ENCODE results near the gene FBXL16. TPM values are rescaled to one million over a fixed set of nuclear protein-coding genes. Genes with fewer than 3 reads are reported as not detected.
A peak's percentile ranks its signal among the peaks of the same experiment; 100 is the strongest.

The FBXL16 gene
- polyA plus RNA-seq, 1 donor (not counting 4 experiments of a cell fraction or from before 2014, with no cell fraction given): 0.81 TPM

GRCh38 chr16:648781-649589 lies 56.6 kb downstream of the FBXL16 start, which contains the start of gene WDR90:
Gene WDR90, plus strand, starts transcription at chr16:649365. Its CDS starts 52 bp downstream, at chr16:649417.
- Histone ChIP-seq H2AFZ (ENCODE audit: control insufficient read depth, low read length) (peak within 1 kb of the TSS; percentile 49), H3K4me1 (ENCODE audit: control insufficient read depth, extremely low read depth, insufficient read depth, low read length) (peaks cover 11% of the 10 kb centered on the region), H3K79me2 (ENCODE audit: control insufficient read depth, insufficient read depth, low read length) (peaks cover 6% of the 10 kb centered on the region), H3K9me3 (ENCODE audit: control insufficient read depth, low read depth, low read length) (no peaks in the 10 kb centered on the region), H3K4me3 (ENCODE audit: control insufficient read depth in 2 of 3, extremely low read depth in 1 of 3, insufficient read depth in 2 of 3, low read depth in 1 of 3, low read length in 3 of 3) (peak within 1 kb of the TSS; percentile 44 to 82 (median 78)), H3K4me2 (ENCODE audit: control insufficient read depth, extremely low read depth, insufficient read depth, low read depth, low read length) (peak within 1 kb of the TSS; percentile 92), H3K9ac (ENCODE audit: control insufficient read depth, extremely low read depth, insufficient read depth, low read length) (peak within 1 kb of the TSS; percentile 78), H4K20me1 (ENCODE audit: control insufficient read depth, extremely low read depth, insufficient read depth, low read length) (no peaks in the 10 kb centered on the region), H3K36me3 (ENCODE audit: control insufficient read depth in 2 of 2, extremely low read depth in 1 of 2, insufficient read depth in 2 of 2, low read length in 2 of 2) (peaks cover 6 to 7% of the 10 kb centered on the region in 2 experiments), H3K27me3 (ENCODE audit: control insufficient read depth, extremely low read depth, insufficient read depth, low read length) (no peaks in the 10 kb centered on the region), H3K9me1 (ENCODE audit: control insufficient read depth, extremely low read depth, insufficient read depth, low read length) (no peaks in the 10 kb centered on the region), H3K27ac (ENCODE audit: control insufficient read depth, insufficient read depth, low read length) (peak within 1 kb of the TSS; percentile 81)
- dilution Hi-C loops (cut with MboI; ENCODE audit: extremely low pct_ligation_motif_present, low sequenced_read_pairs): no loop called here
- DNase-seq (ENCODE audit: low read depth, low spot score): peak; percentile 23
- no peak for FAIRE-seq
- TF ChIP-seq CTCF (optimal IDR thresholded peaks at IDR 0.05 in 1 of 3, IDR thresholded peaks at IDR 0.05 in 1 of 3, conservative IDR thresholded peaks at IDR 0.05 in 1 of 3; ENCODE audit: extremely low read depth in 1 of 3, insufficient read depth in 2 of 3, low read length in 3 of 3): no peak
- no peak for TF ChIP-seq EZH2 (IDR thresholded peaks at IDR 0.05; ENCODE audit: low read length)

- TF ChIP-seq CTCF (optimal IDR thresholded peaks at IDR 0.05 in 1 of 3, IDR thresholded peaks at IDR 0.05 in 1 of 3, conservative IDR thresholded peaks at IDR 0.05 in 1 of 3; ENCODE audit: extremely low read depth in 1 of 3, insufficient read depth in 2 of 3, low read length in 3 of 3): peak; percentile 69 to 86 (median 84)
- TF ChIP-seq EZH2 (IDR thresholded peaks at IDR 0.05; ENCODE audit: low read length): no peak
- Histone ChIP-seq H3K27ac (ENCODE audit: control insufficient read depth, insufficient read depth, low read length) (peak overlapping the region; percentile 81), H3K4me2 (ENCODE audit: control insufficient read depth, extremely low read depth, insufficient read depth, low read depth, low read length) (peak overlapping the region; percentile 92), H3K36me3 (ENCODE audit: control insufficient read depth in 2 of 2, extremely low read depth in 1 of 2, insufficient read depth in 2 of 2, low read length in 2 of 2) (peaks cover 5 to 6% of the 10 kb centered on the region in 2 experiments), H2AFZ (ENCODE audit: control insufficient read depth, low read length) (peak overlapping the region; percentile 49), H3K9me3 (ENCODE audit: control insufficient read depth, low read depth, low read length) (no peaks in the 10 kb centered on the region), H3K27me3 (ENCODE audit: control insufficient read depth, extremely low read depth, insufficient read depth, low read length) (no peaks in the 10 kb centered on the region), H3K4me1 (ENCODE audit: control insufficient read depth, extremely low read depth, insufficient read depth, low read length) (peaks cover 11% of the 10 kb centered on the region), H3K9ac (ENCODE audit: control insufficient read depth, extremely low read depth, insufficient read depth, low read length) (peak overlapping the region; percentile 78), H3K79me2 (ENCODE audit: control insufficient read depth, insufficient read depth, low read length) (peaks cover 6% of the 10 kb centered on the region), H4K20me1 (ENCODE audit: control insufficient read depth, extremely low read depth, insufficient read depth, low read length) (no peaks in the 10 kb centered on the region), H3K9me1 (ENCODE audit: control insufficient read depth, extremely low read depth, insufficient read depth, low read length) (no peaks in the 10 kb centered on the region), H3K4me3 (ENCODE audit: control insufficient read depth in 2 of 3, extremely low read depth in 1 of 3, insufficient read depth in 2 of 3, low read depth in 1 of 3, low read length in 3 of 3) (peak overlapping the region; percentile 44 to 82 (median 78))
- FAIRE-seq (no peak), DNase-seq (ENCODE audit: low read depth, low spot score) (no peak)
- dilution Hi-C loops (cut with MboI; ENCODE audit: extremely low pct_ligation_motif_present, low sequenced_read_pairs): no loop called here
Observed at GRCh38 chr16:648071-648780, 57.4 kb downstream of the FBXL16 start.

Data from keratinocyte (primary cell).